ENCODE results near the gene LILRA2. TPM values are rescaled to one million over a fixed set of nuclear protein-coding genes. Genes with fewer than 3 reads are reported as not detected.
"Not testable (repeated sequence)": the region's sequence is repeated elsewhere in the genome, so short reads cannot be mapped to it uniquely, and the experiment has no call there.

LILRA2 gene
- total RNA-seq, 8 experiments from 2014 or later, result 0.05 to 0.51 (median 0.10) TPM; not detected in 3

DNA sequence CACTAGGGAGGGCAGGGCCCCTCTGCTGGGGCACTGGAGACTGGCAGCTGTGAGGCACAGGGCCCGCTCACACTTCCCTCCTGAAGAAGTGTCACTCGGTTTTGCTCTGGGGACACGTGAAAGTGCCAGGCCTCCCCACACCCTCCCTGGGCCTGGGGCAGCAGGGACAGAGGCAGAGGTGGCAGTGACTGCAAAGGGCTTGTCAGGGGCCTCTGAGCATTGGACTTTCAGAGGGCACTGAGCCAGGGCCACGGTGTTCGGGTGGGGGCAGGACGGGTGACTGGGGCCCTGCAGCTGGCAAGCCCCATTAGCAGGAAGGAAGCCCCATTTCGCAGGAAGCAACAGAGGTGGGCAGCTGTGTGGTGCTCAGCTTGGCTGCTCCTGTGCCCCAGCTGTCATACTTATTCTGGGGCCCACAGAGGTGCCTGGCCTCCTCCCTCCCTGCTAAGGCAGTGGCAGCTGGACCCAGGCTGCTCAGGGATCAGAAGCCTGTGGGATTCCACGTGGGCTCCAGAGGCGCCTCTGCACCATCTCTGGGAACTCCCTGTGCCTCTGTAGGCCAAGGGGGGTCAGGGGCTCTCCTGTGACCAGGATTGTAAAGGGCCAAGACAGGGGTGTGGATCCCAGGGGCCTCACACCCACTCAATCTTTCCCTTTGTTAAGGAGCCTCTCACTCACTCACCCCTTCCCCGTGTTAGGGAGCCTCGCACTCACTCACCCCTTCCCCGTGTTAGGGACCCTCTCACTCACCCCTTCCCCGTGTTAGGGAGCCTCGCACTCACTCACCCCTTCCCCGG, 51.5 kb downstream of the LILRA2 start:
- in situ Hi-C loops (cut with MboI; ENCODE audit: low pct_unique_long_range_greater_than_20kb in 2 of 9, low sequenced_read_pairs in 9 of 9, unreplicated experiment in 9 of 9); H3K27ac ChIP-seq; ATAC-seq (replicated peaks in 6 of 8); H3K4me1 ChIP-seq (replicated peaks in 1 of 2); H3K4me3 ChIP-seq: not testable (repeated sequence)
- WGBS, 10 experiments, result 38% methylated on average over 3 of the region's 15 CpGs; no CpG with 5 or more reads in 9 of the 10 experiments

DNA sequence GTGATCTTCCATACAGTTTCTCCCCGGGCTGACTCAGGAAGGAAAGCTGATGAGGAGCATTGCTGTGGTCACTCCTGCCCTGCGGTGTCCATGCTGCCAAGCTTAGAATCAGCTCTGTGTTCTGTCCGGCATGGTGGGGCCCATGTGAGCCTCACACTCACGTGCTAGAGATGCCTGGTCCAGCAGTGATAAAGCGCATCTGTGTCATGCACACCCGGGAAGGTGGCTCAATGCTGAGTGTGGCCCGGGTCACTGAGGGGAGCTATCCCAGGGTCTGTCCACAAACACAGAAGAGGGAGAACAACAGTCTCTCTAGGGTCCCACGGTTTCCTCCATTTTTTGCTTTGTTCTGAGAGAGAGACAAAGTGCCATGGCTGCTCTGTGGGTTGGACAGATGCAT, 53.2 kb downstream of the LILRA2 start:
- in situ Hi-C loops (cut with MboI; ENCODE audit: low pct_unique_long_range_greater_than_20kb in 2 of 9, low sequenced_read_pairs in 9 of 9, unreplicated experiment in 9 of 9), result no loop called here
- 0 to 80% (median 50%) methylated on average over 1 to 6 of the region's 8 CpGs; no CpG with 5 or more reads in 2 of the 10 experiments for WGBS, 10 experiments
- Histone ChIP-seq H3K4me3 (no peak overlapping the region), H3K4me1 (replicated peaks in 1 of 2) (no peaks in the 10 kb centered on the region), H3K27ac (no peak overlapping the region)
- no peak for ATAC-seq (replicated peaks in 6 of 8)

DNA sequence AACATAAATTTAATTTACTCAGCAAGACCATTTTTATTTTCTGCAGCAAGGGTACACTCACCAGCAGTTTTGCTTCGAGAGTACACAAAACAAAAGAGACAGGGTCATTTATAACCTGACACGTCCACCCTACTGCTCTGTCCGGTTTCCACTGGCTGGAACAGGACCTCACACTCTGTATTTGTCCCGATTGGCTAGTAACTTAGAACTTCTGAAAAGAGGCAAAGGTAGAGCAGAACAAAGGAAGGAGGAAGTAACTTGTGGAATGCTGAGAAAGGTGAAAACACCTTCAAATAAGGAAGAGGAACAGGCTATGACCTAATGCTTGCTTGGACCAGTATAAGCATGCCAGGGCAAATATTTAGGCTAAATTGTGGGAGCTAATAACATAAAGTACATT, 54.3 kb downstream of the LILRA2 start:
- H3K27ac ChIP-seq; ATAC-seq (replicated peaks in 6 of 8); in situ Hi-C loops (cut with MboI; ENCODE audit: low pct_unique_long_range_greater_than_20kb in 2 of 9, low sequenced_read_pairs in 9 of 9, unreplicated experiment in 9 of 9); H3K4me3 ChIP-seq; H3K4me1 ChIP-seq (replicated peaks in 1 of 2): not testable (repeated sequence)
- WGBS, 10 experiments, result 0 to 54% (median 17%) methylated on average over 1 to 4 of the region's 4 CpGs; no CpG with 5 or more reads in 2 of the 10 experiments

DNA sequence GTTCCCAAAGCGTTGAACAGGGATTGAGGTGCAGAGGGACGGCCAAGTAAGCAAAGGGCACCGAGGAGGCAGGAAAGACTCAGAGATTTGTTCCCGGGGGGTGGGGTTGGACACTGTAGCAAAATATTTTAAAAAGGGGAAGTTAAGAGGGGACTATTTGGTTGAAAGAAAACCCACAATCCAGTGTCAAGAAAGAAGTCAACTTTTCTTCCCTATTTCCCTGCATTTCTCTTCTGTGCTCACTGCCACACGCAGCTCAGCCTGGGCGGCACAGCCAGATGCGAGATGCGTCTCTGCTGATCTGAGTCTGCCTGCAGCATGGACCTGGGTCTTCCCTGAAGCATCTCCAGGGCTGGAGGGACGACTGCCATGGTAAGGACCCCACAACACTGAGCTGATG, 56.7 kb downstream of the LILRA2 start, which contains the start of gene LILRB1:
TSS of gene LILRB1 (plus strand) at position 223 of the 400 bp plus-strand sequence. CDS start 590 bp downstream, outside the sequence.
- 0 to 100% (median 43%) methylated on average over 1 to 7 of the region's 9 CpGs; no CpG with 5 or more reads in 2 of the 10 experiments for WGBS, 10 experiments
- H3K4me1 ChIP-seq (replicated peaks in 1 of 2); in situ Hi-C loops (cut with MboI; ENCODE audit: low pct_unique_long_range_greater_than_20kb in 2 of 9, low sequenced_read_pairs in 9 of 9, unreplicated experiment in 9 of 9); H3K4me3 ChIP-seq; H3K27ac ChIP-seq; ATAC-seq (replicated peaks in 6 of 8): not testable (repeated sequence)

DNA sequence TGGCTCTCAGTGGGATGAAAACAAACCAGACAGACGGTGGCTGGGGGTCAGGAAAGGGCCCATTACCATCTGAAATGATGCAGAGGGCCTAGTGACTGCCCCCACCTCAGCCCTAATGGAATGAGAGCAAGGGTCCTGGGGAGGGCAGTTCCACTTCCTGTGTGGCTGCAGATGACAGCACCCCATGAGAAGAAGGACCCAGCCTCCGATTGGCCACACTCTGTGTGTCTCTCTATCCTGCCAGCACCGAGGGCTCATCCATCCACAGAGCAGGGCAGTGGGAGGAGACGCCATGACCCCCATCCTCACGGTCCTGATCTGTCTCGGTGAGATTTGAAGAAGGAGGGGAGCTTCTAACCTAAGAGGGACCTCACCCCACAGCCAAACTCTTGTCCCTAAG, 57.2 kb downstream of the LILRA2 start:
- Histone ChIP-seq H3K27ac (no peak overlapping the region), H3K4me3 (no peak overlapping the region), H3K4me1 (replicated peaks in 1 of 2) (no peaks in the 10 kb centered on the region)
- 0 to 17% (median 0%) methylated on average over 1 to 2 of the region's 6 CpGs; no CpG with 5 or more reads in 7 of the 10 experiments for WGBS, 10 experiments
- ATAC-seq (replicated peaks in 6 of 8), result no peak
- in situ Hi-C loops (cut with MboI; ENCODE audit: low pct_unique_long_range_greater_than_20kb in 2 of 9, low sequenced_read_pairs in 9 of 9, unreplicated experiment in 9 of 9), result no loop called here

DNA sequence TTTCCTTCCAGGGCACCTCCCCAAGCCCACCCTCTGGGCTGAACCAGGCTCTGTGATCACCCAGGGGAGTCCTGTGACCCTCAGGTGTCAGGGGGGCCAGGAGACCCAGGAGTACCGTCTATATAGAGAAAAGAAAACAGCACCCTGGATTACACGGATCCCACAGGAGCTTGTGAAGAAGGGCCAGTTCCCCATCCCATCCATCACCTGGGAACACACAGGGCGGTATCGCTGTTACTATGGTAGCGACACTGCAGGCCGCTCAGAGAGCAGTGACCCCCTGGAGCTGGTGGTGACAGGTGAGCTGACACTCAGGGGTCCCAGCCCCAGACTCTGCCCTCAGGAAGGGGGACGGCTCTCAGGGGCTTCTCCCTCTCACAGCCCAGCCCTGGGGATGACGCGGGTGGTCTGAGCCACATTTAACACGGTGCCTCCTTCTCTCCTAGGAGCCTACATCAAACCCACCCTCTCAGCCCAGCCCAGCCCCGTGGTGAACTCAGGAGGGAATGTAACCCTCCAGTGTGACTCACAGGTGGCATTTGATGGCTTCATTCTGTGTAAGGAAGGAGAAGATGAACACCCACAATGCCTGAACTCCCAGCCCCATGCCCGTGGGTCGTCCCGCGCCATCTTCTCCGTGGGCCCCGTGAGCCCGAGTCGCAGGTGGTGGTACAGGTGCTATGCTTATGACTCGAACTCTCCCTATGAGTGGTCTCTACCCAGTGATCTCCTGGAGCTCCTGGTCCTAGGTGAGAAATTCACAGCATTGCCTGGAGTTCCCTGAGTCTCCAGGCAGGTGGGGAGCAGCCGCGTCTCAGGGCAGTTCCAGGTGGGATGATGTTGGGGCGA, 58.1 kb downstream of the LILRA2 start:
- in situ Hi-C loops (cut with MboI; ENCODE audit: low pct_unique_long_range_greater_than_20kb in 2 of 9, low sequenced_read_pairs in 9 of 9, unreplicated experiment in 9 of 9); ATAC-seq (replicated peaks in 6 of 8); H3K27ac ChIP-seq; H3K4me1 ChIP-seq (replicated peaks in 1 of 2); H3K4me3 ChIP-seq: not testable (repeated sequence)
- WGBS, 10 experiments, result 0 to 60% (median 12%) methylated on average over 1 to 2 of the region's 23 CpGs; no CpG with 5 or more reads in 4 of the 10 experiments

DNA sequence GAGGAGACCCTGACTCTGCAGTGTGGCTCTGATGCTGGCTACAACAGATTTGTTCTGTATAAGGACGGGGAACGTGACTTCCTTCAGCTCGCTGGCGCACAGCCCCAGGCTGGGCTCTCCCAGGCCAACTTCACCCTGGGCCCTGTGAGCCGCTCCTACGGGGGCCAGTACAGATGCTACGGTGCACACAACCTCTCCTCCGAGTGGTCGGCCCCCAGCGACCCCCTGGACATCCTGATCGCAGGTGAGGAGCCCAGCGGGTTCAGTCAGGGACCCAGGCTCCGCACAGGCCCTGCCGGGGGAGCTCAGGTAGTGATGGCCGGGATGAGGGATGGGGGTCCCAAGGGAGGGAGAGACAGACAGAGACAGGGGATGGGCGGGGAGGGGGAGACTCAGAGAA, 58.9 kb downstream of the LILRA2 start:
- ATAC-seq (replicated peaks in 6 of 8); H3K4me3 ChIP-seq; in situ Hi-C loops (cut with MboI; ENCODE audit: low pct_unique_long_range_greater_than_20kb in 2 of 9, low sequenced_read_pairs in 9 of 9, unreplicated experiment in 9 of 9); H3K27ac ChIP-seq; H3K4me1 ChIP-seq (replicated peaks in 1 of 2): not testable (repeated sequence)
- WGBS, 10 experiments, result 7 to 40% methylated on average over 3 to 4 of the region's 16 CpGs; no CpG with 5 or more reads in 8 of the 10 experiments

DNA sequence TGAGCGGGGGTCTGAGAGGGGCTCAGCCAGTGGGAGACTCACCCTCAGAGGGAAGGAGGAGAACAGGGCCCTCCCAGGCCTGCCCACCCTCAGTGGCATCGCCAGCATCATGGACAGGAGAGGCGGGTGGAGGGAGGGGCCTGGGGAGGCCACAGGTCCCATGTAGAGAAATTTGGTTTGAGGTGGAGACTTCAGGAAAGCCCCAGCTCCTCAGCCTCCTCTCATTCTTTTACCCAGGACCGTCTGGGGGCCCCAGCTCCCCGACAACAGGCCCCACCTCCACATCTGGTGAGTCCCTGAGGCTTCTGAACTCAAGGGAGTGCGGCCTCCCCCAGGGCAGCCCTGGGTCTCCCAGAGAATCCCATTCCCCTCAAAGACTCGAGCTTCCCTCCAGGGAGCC, 59.8 kb downstream of the LILRA2 start:
- Histone ChIP-seq H3K4me1 (replicated peaks in 1 of 2) (no peaks in the 10 kb centered on the region), H3K4me3 (no peak overlapping the region), H3K27ac (no peak overlapping the region)
- WGBS, 10 experiments, result no CpG with 5 or more reads among the region's 7 CpGs
- ATAC-seq (replicated peaks in 6 of 8), result no peak
- in situ Hi-C loops (cut with MboI; ENCODE audit: low pct_unique_long_range_greater_than_20kb in 2 of 9, low sequenced_read_pairs in 9 of 9, unreplicated experiment in 9 of 9), result no loop called here

DNA sequence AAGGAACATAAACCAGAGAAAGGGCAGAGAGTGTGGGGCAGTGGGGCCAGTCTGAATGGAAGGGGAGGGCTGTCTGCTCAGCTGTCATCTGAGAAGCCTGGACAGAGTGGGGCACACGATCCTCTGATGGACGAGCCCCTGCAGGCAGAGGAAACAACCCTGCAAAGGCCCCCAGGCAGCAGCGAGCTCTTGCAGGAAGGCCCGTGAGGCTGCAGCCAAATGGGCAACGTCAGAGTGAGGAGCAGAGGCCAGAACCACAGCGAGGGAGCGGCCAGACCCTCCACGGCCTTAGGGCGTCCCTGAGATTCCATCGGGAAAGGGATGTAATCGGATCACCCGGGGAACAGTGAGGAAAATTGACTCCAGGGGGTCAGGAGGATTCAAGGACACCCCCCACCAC, 62.5 kb downstream of the LILRA2 start:
- in situ Hi-C loops (cut with MboI; ENCODE audit: low pct_unique_long_range_greater_than_20kb in 2 of 9, low sequenced_read_pairs in 9 of 9, unreplicated experiment in 9 of 9); H3K27ac ChIP-seq; H3K4me1 ChIP-seq (replicated peaks in 1 of 2); H3K4me3 ChIP-seq; ATAC-seq (replicated peaks in 6 of 8): not testable (repeated sequence)
- no CpG with 5 or more reads among the region's 12 CpGs for WGBS, 10 experiments

DNA sequence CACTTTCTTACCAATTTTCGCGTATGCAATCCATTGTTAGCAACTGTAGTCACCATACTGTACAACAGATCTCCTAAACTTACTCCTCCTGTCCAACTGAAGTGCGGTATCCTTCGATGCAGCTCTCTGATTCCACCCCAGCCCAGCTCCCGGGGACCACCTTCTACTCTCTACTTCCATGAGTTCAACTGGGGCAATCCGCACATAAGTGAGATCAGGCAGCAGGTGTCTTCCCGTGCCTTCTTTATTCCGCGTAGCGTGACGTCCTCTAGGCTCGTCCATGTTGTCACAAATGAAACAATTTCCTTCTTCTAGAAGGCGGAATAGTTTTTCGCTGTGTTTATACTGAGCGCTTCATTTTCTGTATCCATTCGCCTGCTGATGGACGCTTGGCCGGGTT, 65.1 kb downstream of the LILRA2 start:
- no peak for ATAC-seq (replicated peaks in 6 of 8)
- Histone ChIP-seq H3K27ac (no peak overlapping the region), H3K4me1 (replicated peaks in 1 of 2) (no peaks in the 10 kb centered on the region), H3K4me3 (no peak overlapping the region)
- WGBS, 10 experiments, result 0 to 88% (median 69%) methylated on average over 3 to 17 of the region's 18 CpGs
- in situ Hi-C loops (cut with MboI; ENCODE audit: low pct_unique_long_range_greater_than_20kb in 2 of 9, low sequenced_read_pairs in 9 of 9, unreplicated experiment in 9 of 9), result no loop called here

Other genes starting within 250 kb of the LILRA2 start
- gene LILRA4, start 234.6 kb upstream of the LILRA2 start, total RNA-seq, result under 1 TPM in 2 of 8 experiments, not detected in 6; 0.08 to 0.85 TPM
- gene LAIR1, start 208.9 kb upstream of the LILRA2 start, total RNA-seq, result 1 to 10 TPM in 1 of 8 experiments, under 1 TPM in 5, not detected in 2; 0.11 to 2.5 (median 0.68) TPM
- 100 to 1,000 TPM in 5 of 8 experiments, 1 to 10 TPM in 3; 1.7 to 440 (median 160) TPM for gene TTYH1, start 158.3 kb upstream of the LILRA2 start, total RNA-seq
- 100 to 1,000 TPM in 2 of 8 experiments, 10 to 100 TPM in 6; 38.5 to 156 (median 64.7) TPM for gene LENG8, start 124.6 kb upstream of the LILRA2 start, total RNA-seq
- gene LENG9, start 110.0 kb upstream of the LILRA2 start, total RNA-seq, result 10 to 100 TPM in 2 of 8 experiments, 1 to 10 TPM in 6; 1.6 to 10.7 (median 3.7) TPM
- gene CDC42EP5, start 100.5 kb upstream of the LILRA2 start, total RNA-seq, result 10 to 100 TPM in 4 of 8 experiments, 1 to 10 TPM in 4; 1.4 to 46.9 (median 11.3) TPM
- not detected for gene LAIR2, start 71.0 kb upstream of the LILRA2 start, total RNA-seq
- gene LILRA1, start 19.8 kb downstream of the LILRA2 start, total RNA-seq, result under 1 TPM in 5 of 8 experiments, not detected in 3; 0.09 to 0.43 (median 0.20) TPM
- 1 to 10 TPM in 1 of 8 experiments, under 1 TPM in 1, not detected in 6; 0.49 to 2.3 TPM for gene LILRB1, start 56.7 kb downstream of the LILRA2 start, total RNA-seq
- under 1 TPM in 5 of 8 experiments, not detected in 3; 0.18 to 0.87 (median 0.38) TPM for gene LILRB4, start 89.2 kb downstream of the LILRA2 start, total RNA-seq
- gene KIR3DL3, start 150.7 kb downstream of the LILRA2 start, total RNA-seq, result under 1 TPM in 1 of 8 experiments, not detected in 7; 0.18 TPM
- under 1 TPM in 3 of 8 experiments, not detected in 5; 0.13 to 0.57 (median 0.20) TPM for gene KIR2DL3, start 164.7 kb downstream of the LILRA2 start, total RNA-seq
- under 1 TPM in 4 of 8 experiments, not detected in 4; 0.14 to 0.38 (median 0.23) TPM for gene KIR2DL1, start 196.0 kb downstream of the LILRA2 start, total RNA-seq
- under 1 TPM in 4 of 8 experiments, not detected in 4; 0.17 to 0.41 (median 0.32) TPM for gene KIR2DL4, start 229.8 kb downstream of the LILRA2 start, total RNA-seq
- under 1 TPM in 5 of 8 experiments, not detected in 3; 0.18 to 0.45 (median 0.33) TPM for gene KIR3DL1, start 242.7 kb downstream of the LILRA2 start, total RNA-seq